H9 (cell line): Measurements from ENCODE around the gene RNASEL. TPM values are rescaled to one million over a fixed set of nuclear protein-coding genes. Genes with fewer than 3 reads are reported as not detected.

ENCODE experiments used
- DNase-seq: peaks from one replicate; pipeline ENCODE4 v3.0.0-alpha.2; 2017
- H2AFZ ChIP-seq: one replicate; pipeline ENCODE4 v1.6.1; 2013; ENCODE audit warnings: mild to moderate bottlenecking, low read length, control low read depth, moderate library complexity
- H2AK5ac ChIP-seq: 2 replicates; pipeline ENCODE4 v1.6.1; 2013; ENCODE audit warnings: low read length, control low read depth, mixed read lengths; ENCODE audit not compliant: insufficient read length
- H2BK120ac ChIP-seq: one replicate; pipeline ENCODE4 v1.6.1; 2013; ENCODE audit warnings: low read depth, mild to moderate bottlenecking, low read length, control low read depth, inconsistent platforms; ENCODE audit not compliant: poor library complexity, severe bottlenecking
- H2BK12ac ChIP-seq: 2 replicates; pipeline ENCODE4 v1.6.1; 2013; ENCODE audit warnings: low read length, control low read depth, mixed read lengths, low read depth; ENCODE audit not compliant: insufficient read length
- H2BK15ac ChIP-seq: 2 replicates; pipeline ENCODE4 v1.6.1; 2013; ENCODE audit warnings: low read depth, low read length, control low read depth
- H2BK20ac ChIP-seq: one replicate; pipeline ENCODE4 v1.6.1; 2013; ENCODE audit warnings: low read depth, mild to moderate bottlenecking, low read length, control low read depth, inconsistent platforms; ENCODE audit not compliant: poor library complexity, severe bottlenecking
- H2BK5ac ChIP-seq: 2 replicates; pipeline ENCODE4 v1.6.1; 2013; ENCODE audit warnings: low read length, control low read depth, mixed read lengths; ENCODE audit not compliant: insufficient read length
- H3K14ac ChIP-seq: 2 replicates; pipeline ENCODE4 v1.6.1; 2013; ENCODE audit warnings: low read length, control low read depth; ENCODE audit not compliant: insufficient read depth
- H3K18ac ChIP-seq: 2 replicates; pipeline ENCODE4 v1.6.1; 2013; ENCODE audit warnings: low read depth, mild to moderate bottlenecking, mixed read lengths, low read length, control low read depth; ENCODE audit not compliant: insufficient read length
- H3K23ac ChIP-seq: 2 replicates; pipeline ENCODE4 v1.6.1; 2013; ENCODE audit warnings: low read length, control low read depth, mixed read lengths, low read depth; ENCODE audit not compliant: insufficient read length
- H3K23me2 ChIP-seq: 2 replicates; pipeline ENCODE4 v1.6.1; 2013; ENCODE audit warnings: low read depth, mild to moderate bottlenecking, mixed read lengths, low read length, control low read depth; ENCODE audit not compliant: insufficient read length, poor library complexity, severe bottlenecking
- H3K27ac ChIP-seq: 2 replicates; pipeline ENCODE4 v1.5.1; 2013; ENCODE audit warnings: low read length, control low read depth, mixed read lengths, low read depth; ENCODE audit not compliant: insufficient read length
- H3K27me3 ChIP-seq: 2 replicates; pipeline ENCODE4 v1.6.1; 2013; ENCODE audit warnings: low read length, control low read depth, inconsistent platforms; ENCODE audit not compliant: insufficient read depth
- H3K4ac ChIP-seq: 2 replicates; pipeline ENCODE4 v1.6.1; 2013; ENCODE audit warnings: low read depth, mild to moderate bottlenecking, control low read depth, inconsistent platforms, low read length, moderate library complexity
- H3K4me1 ChIP-seq: 2 replicates; pipeline ENCODE4 v1.6.1; 2013; ENCODE audit warnings: low read length, control low read depth, inconsistent platforms; ENCODE audit not compliant: insufficient read depth
- H3K4me2 ChIP-seq: 2 replicates; pipeline ENCODE4 v1.6.1; 2013; ENCODE audit warnings: low read length, control low read depth, mixed read lengths; ENCODE audit not compliant: insufficient read length, insufficient read depth
- H3K56ac ChIP-seq: 2 replicates; pipeline ENCODE4 v1.6.1; 2013; ENCODE audit warnings: low read depth, mild to moderate bottlenecking, mixed read lengths, low read length, control low read depth; ENCODE audit not compliant: insufficient read length
- H3K79me1 ChIP-seq: 2 replicates; pipeline ENCODE4 v1.6.1; 2013; ENCODE audit warnings: low read depth, mild to moderate bottlenecking, moderate library complexity, low read length, control low read depth, inconsistent platforms; ENCODE audit not compliant: insufficient read depth, poor library complexity, severe bottlenecking
- H3K79me2 ChIP-seq: 2 replicates; pipeline ENCODE4 v1.6.1; 2013; ENCODE audit warnings: low read length, control low read depth, inconsistent platforms; ENCODE audit not compliant: insufficient read depth
- H3K9ac ChIP-seq: 2 replicates; pipeline ENCODE4 v1.6.1; 2013; ENCODE audit warnings: low read length, control low read depth, mixed read lengths; ENCODE audit not compliant: insufficient read length; ENCODE audit errors: extremely low read depth
- H3K9me3 ChIP-seq: one replicate; pipeline ENCODE4 v1.6.1; 2013; ENCODE audit warnings: low read depth, low read length, inconsistent platforms; ENCODE audit not compliant: control insufficient read depth
- H3T11ph ChIP-seq: one replicate; pipeline ENCODE4 v1.6.1; 2013; ENCODE audit warnings: mild to moderate bottlenecking, low read length, control low read depth, inconsistent platforms
- H4K20me1 ChIP-seq: one replicate; pipeline ENCODE4 v1.6.1; 2013; ENCODE audit not compliant: control insufficient read depth, insufficient read length, insufficient read depth
- H4K5ac ChIP-seq: 2 replicates; pipeline ENCODE4 v1.6.1; 2013; ENCODE audit warnings: low read depth, mild to moderate bottlenecking, mixed read lengths, low read length, control low read depth; ENCODE audit not compliant: insufficient read length
- H4K8ac ChIP-seq: replicated peaks from 2 replicates; pipeline ENCODE4 v1.6.1; 2013; ENCODE audit warnings: low read length, control low read depth, mixed read lengths, low read depth; ENCODE audit not compliant: insufficient read length
- H4K91ac ChIP-seq: 2 replicates; pipeline ENCODE4 v1.6.1; 2013; ENCODE audit warnings: low read depth, mild to moderate bottlenecking, moderate library complexity, mixed read lengths, low read length, control low read depth; ENCODE audit not compliant: insufficient read length
- H3K27ac Mint-ChIP-seq, 3 experiments: 2 replicates in 2 of 3; 3 replicates in 1 of 3; pipeline ENCODE4 v1.8.0; 2020 to 2021; ENCODE audit warnings: mixed read lengths in 3 of 3, mild to moderate bottlenecking in 1 of 3, moderate library complexity in 1 of 3
- H3K27me3 Mint-ChIP-seq: 2 replicates; pipeline ENCODE4 v1.8.0; 2021; ENCODE audit warnings: low read depth, mild to moderate bottlenecking, moderate library complexity, mixed read lengths
- H3K36me3 Mint-ChIP-seq, 3 experiments: 2 replicates in 2 of 3; 3 replicates in 1 of 3; pipeline ENCODE4 v1.8.0; 2020 to 2021; ENCODE audit warnings: low read depth in 3 of 3, mixed read lengths in 3 of 3; ENCODE audit not compliant: insufficient read depth in 1 of 3
- H3K4me1 Mint-ChIP-seq, 2 experiments: 2 replicates each; pipeline ENCODE4 v1.8.0; 2020; ENCODE audit warnings: mixed read lengths in 2 of 2
- H3K4me3 Mint-ChIP-seq, 2 experiments: 2 replicates in 1 of 2; 3 replicates in 1 of 2; pipeline ENCODE4 v1.8.0; 2020 to 2021; ENCODE audit warnings: mild to moderate bottlenecking in 2 of 2, mixed read lengths in 2 of 2, moderate library complexity in 1 of 2
- H3K9me3 Mint-ChIP-seq, 2 experiments: 2 replicates in 1 of 2; 3 replicates in 1 of 2; pipeline ENCODE4 v1.8.0; 2020; ENCODE audit warnings: mild to moderate bottlenecking in 2 of 2, mixed read lengths in 2 of 2, moderate library complexity in 1 of 2
- WGBS: extraction: QIAGEN DNeasy Blood & Tissue Kit; methylation state at CpG from one replicate; pipeline ENCODE4 v1.1.7; 2013; ENCODE audit warnings: missing lambda C conversion rate, low lambda C conversion rate, mixed read lengths; ENCODE audit not compliant: insufficient read length; ENCODE audit errors: extremely low coverage; 5-methylcytosine and 5-hydroxymethylcytosine counted together
- total RNA-seq: library from RNA; stranded (reverse); gene quantifications from 2 replicates; pipeline ENCODE4 v1.2.1, GENCODE V29; 2021
- TF ChIP-seq, protein P1 (sequence below): fragments of 200-600 bp; sonication (generic); conservative IDR thresholded peaks from 3 replicates; pipeline ENCODE4 v1.8.0; 2021; ENCODE audit warnings: antibody characterized with exemption, mild to moderate bottlenecking

The RNASEL gene
- total RNA-seq, 1 experiment from 2014 or later = 0.63 TPM

DNA sequence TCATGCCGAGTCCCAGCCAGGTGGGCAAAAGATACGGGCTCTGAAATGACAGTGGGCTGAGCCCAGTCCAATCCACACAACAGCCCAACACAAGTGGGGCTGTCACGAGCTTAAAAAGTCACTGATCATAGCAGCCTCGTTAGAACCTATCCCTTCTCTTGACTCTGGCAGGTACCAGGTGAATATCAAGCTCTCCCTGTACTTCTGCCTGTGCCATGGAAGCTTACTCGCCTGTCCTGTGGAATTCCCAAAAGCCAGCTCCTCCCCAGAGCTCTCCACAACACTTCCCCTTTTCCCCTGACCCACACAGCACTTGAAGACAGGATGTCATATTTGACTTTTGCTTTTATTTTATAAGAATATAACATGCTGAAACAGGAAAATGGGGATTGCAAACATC is 9.2 kb upstream of the RNASEL start:
- H3K23me2 ChIP-seq = no peaks in the 10 kb centered on the region

More for the DNA sequence above, 9.2 kb upstream of the RNASEL start:
- Mint-ChIP-seq H3K4me3 (no peak overlapping the region), H3K4me1 (peaks cover 9 to 13% of the 10 kb centered on the region in 2 experiments), H3K27me3 (peaks cover 6% of the 10 kb centered on the region), H3K36me3 (peaks cover 0 to 8% (median 0%) of the 10 kb centered on the region in 3 experiments; a peak in 5 of 7 replicates), H3K27ac (no peak overlapping the region), H3K9me3 (peaks cover 0 to 2% of the 10 kb centered on the region in 2 experiments; a peak in 1 of 5 replicates)
- Histone ChIP-seq H2AK5ac (no peak overlapping the region), H3K9ac (no peak overlapping the region), H3K14ac (no peak overlapping the region), H3K4me2 (no peak overlapping the region), H3K79me2 (0 out of 2 replicates have a peak, but pooled peaks cover 1% of the 10 kb centered on the region), H2AFZ (no peak overlapping the region), H2BK20ac (no peak overlapping the region), H2BK15ac (no peak overlapping the region), H3K9me3 (no peaks in the 10 kb centered on the region), H4K91ac (no peak overlapping the region), H3T11ph (no peak overlapping the region), H2BK5ac (no peak overlapping the region), H3K27ac (no peak overlapping the region), H3K27me3 (no peaks in the 10 kb centered on the region; the same call in 1 of the 2 replicates), H4K5ac (no peak overlapping the region), H3K23ac (no peak overlapping the region), H4K20me1 (peaks cover under 1% of the 10 kb centered on the region), H3K4me1 (peaks cover 2% of the 10 kb centered on the region), H3K79me1 (no peaks in the 10 kb centered on the region), H2BK12ac (no peak overlapping the region), H4K8ac (no peak overlapping the region), H3K56ac (no peak overlapping the region), H2BK120ac (no peak overlapping the region), H3K4ac (no peak overlapping the region), H3K18ac (no peak overlapping the region)
- no CpG with 5 or more reads among the region's 5 CpGs for WGBS
- DNase-seq = no peak
- TF ChIP-seq, protein P1, sequence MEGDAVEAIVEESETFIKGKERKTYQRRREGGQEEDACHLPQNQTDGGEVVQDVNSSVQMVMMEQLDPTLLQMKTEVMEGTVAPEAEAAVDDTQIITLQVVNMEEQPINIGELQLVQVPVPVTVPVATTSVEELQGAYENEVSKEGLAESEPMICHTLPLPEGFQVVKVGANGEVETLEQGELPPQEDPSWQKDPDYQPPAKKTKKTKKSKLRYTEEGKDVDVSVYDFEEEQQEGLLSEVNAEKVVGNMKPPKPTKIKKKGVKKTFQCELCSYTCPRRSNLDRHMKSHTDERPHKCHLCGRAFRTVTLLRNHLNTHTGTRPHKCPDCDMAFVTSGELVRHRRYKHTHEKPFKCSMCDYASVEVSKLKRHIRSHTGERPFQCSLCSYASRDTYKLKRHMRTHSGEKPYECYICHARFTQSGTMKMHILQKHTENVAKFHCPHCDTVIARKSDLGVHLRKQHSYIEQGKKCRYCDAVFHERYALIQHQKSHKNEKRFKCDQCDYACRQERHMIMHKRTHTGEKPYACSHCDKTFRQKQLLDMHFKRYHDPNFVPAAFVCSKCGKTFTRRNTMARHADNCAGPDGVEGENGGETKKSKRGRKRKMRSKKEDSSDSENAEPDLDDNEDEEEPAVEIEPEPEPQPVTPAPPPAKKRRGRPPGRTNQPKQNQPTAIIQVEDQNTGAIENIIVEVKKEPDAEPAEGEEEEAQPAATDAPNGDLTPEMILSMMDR = no peak
